Stimulated activated naive CD8-positive, alpha-beta T cell treated with anti-CD3 and anti-CD28 coated beads, Interleukin-15, Interleukin-2, amounts not matched to agents 100 U/mL and 50 U/mL, for 24 hours (primary cell): ENCODE results near the gene ACTG2.

Source experiments
- ATAC-seq: fragments of 150-1000 bp; cut with Tn5 transposase; one replicate; pipeline ENCODE4 v1.10.0; 2021
- DNase-seq: peaks from one replicate; pipeline ENCODE4 v3.0.0; 2021

Gene ACTG2

GRCh38 chr2:73914667-73915066, 21.9 kb downstream of the ACTG2 start:
- ATAC-seq: no peak

GRCh38 chr2:73915437-73915993, 22.7 kb downstream of the ACTG2 start:
- ATAC-seq (no peak), DNase-seq (no peak)

More at GRCh38 chr2:73914667-73915066, 21.9 kb downstream of the ACTG2 start:
- no peak for DNase-seq

- DNase-seq (no peak), ATAC-seq (no peak)
Observed at GRCh38 chr2:73916666-73917065, 23.9 kb downstream of the ACTG2 start.

- DNase-seq (no peak), ATAC-seq (no peak)
Observed at GRCh38 chr2:73917296-73917695, 24.5 kb downstream of the ACTG2 start.

- ATAC-seq (no peak), DNase-seq (no peak)
Observed at GRCh38 chr2:73917696-73918207, 24.9 kb downstream of the ACTG2 start.

GRCh38 chr2:73918856-73919255, 26.0 kb downstream of the ACTG2 start:
- DNase-seq (no peak), ATAC-seq (no peak)

GRCh38 chr2:73919596-73920228, 26.9 kb downstream of the ACTG2 start:
- no peak for ATAC-seq
- DNase-seq: no peak

GRCh38 chr2:73920577-73921545, 28.1 kb downstream of the ACTG2 start:
- peak; percentile 66 for DNase-seq
- ATAC-seq: peak; percentile 56

- DNase-seq (no peak), ATAC-seq (no peak)
Observed at GRCh38 chr2:73921581-73921980, 28.8 kb downstream of the ACTG2 start.

- no peak for ATAC-seq
- no peak for DNase-seq
Observed at GRCh38 chr2:73922681-73923080, 29.9 kb downstream of the ACTG2 start.

GRCh38 chr2:73925033-73925704, 32.4 kb downstream of the ACTG2 start:
- no peak for DNase-seq
- no peak for ATAC-seq

- ATAC-seq: no peak
- no peak for DNase-seq
Observed at GRCh38 chr2:73925853-73926492, 33.2 kb downstream of the ACTG2 start.

GRCh38 chr2:73926493-73927327, 33.9 kb downstream of the ACTG2 start, which contains the start of gene DGUOK:
Gene DGUOK (plus strand): TSS chr2:73926880. CDS start chr2:73926911, 31 bp downstream.
- ATAC-seq (peak; percentile 100), DNase-seq (peak; percentile 96)

GRCh38 chr2:73927344-73927743, 34.5 kb downstream of the ACTG2 start:
- ATAC-seq: no peak
- no peak for DNase-seq

GRCh38 chr2:73928963-73929347, 36.1 kb downstream of the ACTG2 start:
- ATAC-seq: no peak
- no peak for DNase-seq

GRCh38 chr2:73930386-73930785, 37.6 kb downstream of the ACTG2 start:
- DNase-seq (no peak), ATAC-seq (no peak)

- peak; percentile 96 for ATAC-seq
Observed at GRCh38 chr2:73931531-73932500, 39.0 kb downstream of the ACTG2 start.

GRCh38 chr2:73933194-73933593, 40.4 kb downstream of the ACTG2 start:
- no peak for DNase-seq
- ATAC-seq: peak; percentile 6

More at GRCh38 chr2:73931531-73932500, 39.0 kb downstream of the ACTG2 start:
- DNase-seq: peak; percentile 51

- no peak for DNase-seq
Observed at GRCh38 chr2:73935641-73936040, 42.8 kb downstream of the ACTG2 start.

More at GRCh38 chr2:73935641-73936040, 42.8 kb downstream of the ACTG2 start:
- ATAC-seq: no peak
